GM10248 (cell line): ENCODE results near the gene YTHDC2.

ENCODE experiments used
- CTCF ChIA-PET: fragments of 300-600 bp; sonication (Branson Sonifier 250); formaldehyde crosslinking; extraction: SDS; loops from one replicate; lab custom pipeline; 2021; ENCODE audit warnings: antibody characterized with exemption; lab: Yijun Ruan, JAX
- POLR2A ChIA-PET: fragments of 350-650 bp; sonication (Branson Sonifier 250); formaldehyde crosslinking; extraction: SDS; loops from one replicate; lab custom pipeline; 2020; ENCODE audit warnings: antibody characterized with exemption; lab: Yijun Ruan, JAX
- DNase-seq: peaks from one replicate; pipeline ENCODE4 v3.0.0; 2012; ENCODE audit errors: extremely low spot score
- CTCF ChIP-seq: IDR thresholded peaks from 2 replicates; pipeline ENCODE4 v1.5.1; 2012; ENCODE audit warnings: mild to moderate bottlenecking, low read depth; ENCODE audit errors: extremely low read depth, missing control alignments, control extremely low read depth

YTHDC2 gene

GRCh38 chr5:113510836-113511451 is 2.5 kb upstream of the YTHDC2 start:
- ChIA-PET POLR2A (no interaction called here), CTCF (interaction anchor here (1.0 to 3.5 kb wide), 12 partner anchors 8 to 662 kb away, joined by 3 to 23 read pairs (median 4); no protein-coding TSS in a partner anchor)
- peak; percentile 49 for TF ChIP-seq CTCF
- peak; percentile 29 for DNase-seq

- ChIA-PET POLR2A (no interaction called here), CTCF (interaction anchor here (1.0 to 3.5 kb wide), 6 partner anchors 12 to 516 kb away, joined by 3 to 23 read pairs (median 4); no protein-coding TSS in a partner anchor)
- TF ChIP-seq CTCF = no peak
- no peak for DNase-seq
These were observed 1.2 kb upstream of the YTHDC2 start for GRCh38 chr5:113512341-113512740.

GRCh38 chr5:113514289-113514635 is 768 bp downstream of the YTHDC2 start:
- no peak for TF ChIP-seq CTCF
- ChIA-PET POLR2A (no interaction called here), CTCF (interaction anchor here (0.8 to 1.6 kb wide), 6 partner anchors 11 to 518 kb away, joined by 3 to 6 read pairs (median 4); no protein-coding TSS in a partner anchor)
- DNase-seq = peak; percentile 20

- TF ChIP-seq CTCF = no peak
- CTCF ChIA-PET = no interaction called here
- POLR2A ChIA-PET = no interaction called here
- DNase-seq = no peak
These were observed 5.4 kb downstream of the YTHDC2 start for GRCh38 chr5:113518884-113519283.

- ChIA-PET POLR2A (no interaction called here), CTCF (no interaction called here)
- no peak for TF ChIP-seq CTCF
- DNase-seq = no peak
These were observed 5.9 kb downstream of the YTHDC2 start for GRCh38 chr5:113519412-113519811.

- peak; percentile 24 for DNase-seq
- ChIA-PET POLR2A (no interaction called here), CTCF (interaction anchor here (0.8 kb wide), 1 partner anchor 141 kb away, joined by 3 read pairs; no protein-coding TSS in a partner anchor)
- no peak for TF ChIP-seq CTCF
These were observed 6.9 kb downstream of the YTHDC2 start for GRCh38 chr5:113520429-113520828.
